Keratinocyte (primary cell): Measurements from ENCODE around the gene SLC25A24.

Experiments
- CTCF ChIP-seq, 3 experiments: IDR thresholded peaks in 1 of 3; conservative IDR thresholded peaks in 1 of 3; optimal IDR thresholded peaks in 1 of 3; 2 replicates in 2 of 3; 3 replicates in 1 of 3; pipeline versions ENCODE3 to v1.5.1; 2011; ENCODE audit warnings: low read length in 3 of 3, mild to moderate bottlenecking in 3 of 3, moderate library complexity in 2 of 3, control low read depth in 1 of 3, inconsistent platforms in 1 of 3; ENCODE audit not compliant: insufficient read depth in 2 of 3; ENCODE audit errors: extremely low read depth in 1 of 3
- EZH2 ChIP-seq: IDR thresholded peaks from one replicate; pipeline ENCODE4 v1.6.1; 2012; ENCODE audit warnings: inconsistent platforms, mild to moderate bottlenecking, low read length, moderate library complexity

GRCh38 chr1:108100148-108100547 is 100.0 kb downstream of the SLC25A24 start:
- TF ChIP-seq CTCF (optimal IDR thresholded peaks at IDR 0.05 in 1 of 3, IDR thresholded peaks at IDR 0.05 in 1 of 3, conservative IDR thresholded peaks at IDR 0.05 in 1 of 3; ENCODE audit: extremely low read depth in 1 of 3, insufficient read depth in 2 of 3, low read length in 3 of 3) = no peak
- no peak for TF ChIP-seq EZH2
